Panc1 (cell line): Measurements from ENCODE around the gene RNASEH2A. TPM values are rescaled to one million over a fixed set of nuclear protein-coding genes. Genes with fewer than 3 reads are reported as not detected.
A peak's percentile ranks its signal among the peaks of the same experiment; 100 is the strongest.

Experiments used
- ATAC-seq: fragments of 200-7000 bp; cut with Tn5 transposase; 2 replicates; pipeline ENCODE4 v1.9.1; 2020; ENCODE audit warnings: mild to moderate bottlenecking, moderate library complexity
- BruUV-seq: library from RNA; stranded (reverse); fragments of 400-500 nt; replicated peaks from 2 replicates; lab custom pipeline; 2021; lab: Mats Ljungman, UMichigan
- CTCF ChIA-PET: fragments of 300-600 bp; sonication (Branson Sonifier 250); formaldehyde crosslinking; loops from one replicate; lab custom pipeline; 2022; ENCODE audit warnings: antibody characterized with exemption; lab: Charles Lee
- POLR2A ChIA-PET: fragments of 300-600 bp; sonication (Branson Sonifier 250); formaldehyde crosslinking; loops from one replicate; lab custom pipeline; 2022; ENCODE audit warnings: antibody characterized with exemption; lab: Charles Lee
- DNase-seq: peaks from one replicate; pipeline ENCODE4 v3.0.0-alpha.2; 2010; ENCODE audit warnings: low read depth, low spot score
- H3K27ac ChIP-seq: 2 replicates; pipeline ENCODE4 v1.5.1; 2011; ENCODE audit warnings: mild to moderate bottlenecking, low read length, inconsistent platforms
- H3K27me3 ChIP-seq: fragments of 200-500 bp; sonication (Bioruptor generic); 2 replicates; pipeline ENCODE4 v1.6.0; 2014; ENCODE audit warnings: low read length, inconsistent platforms; ENCODE audit not compliant: control insufficient read depth, insufficient read depth
- H3K36me3 ChIP-seq: fragments of 200-500 bp; sonication (Bioruptor generic); 2 replicates; pipeline ENCODE4 v1.5.1; 2014; ENCODE audit warnings: inconsistent platforms, mild to moderate bottlenecking, low read length, moderate library complexity; ENCODE audit not compliant: control insufficient read depth, insufficient read depth
- H3K4me1 ChIP-seq: 2 replicates; pipeline ENCODE4 v1.5.1; 2011; ENCODE audit warnings: inconsistent platforms, mild to moderate bottlenecking, low read length, moderate library complexity; ENCODE audit not compliant: control insufficient read depth, insufficient read depth
- H3K4me3 ChIP-seq, 2 experiments: 2 replicates each; pipeline ENCODE4 v1.5.1; 2011 to 2012; ENCODE audit warnings: low read depth in 2 of 2, low read length in 2 of 2, mild to moderate bottlenecking in 2 of 2, inconsistent platforms in 1 of 2, moderate library complexity in 1 of 2
- H3K9me3 ChIP-seq: fragments of 200-500 bp; sonication (Bioruptor generic); 2 replicates; pipeline ENCODE4 v1.5.1; 2014; ENCODE audit warnings: low read depth, mild to moderate bottlenecking, inconsistent platforms, low read length, moderate library complexity; ENCODE audit not compliant: control insufficient read depth, insufficient read depth
- CTCF ChIP-seq: fragments of 450-650 bp; IDR thresholded peaks from 2 replicates; pipeline ENCODE4 v1.5.1; 2017; ENCODE audit warnings: mild to moderate bottlenecking
- POLR2AphosphoS5 ChIP-seq: IDR thresholded peaks from 2 replicates; pipeline ENCODE4 v1.6.1; 2012; ENCODE audit warnings: mild to moderate bottlenecking, low read depth, low read length, moderate library complexity
- SIN3A ChIP-seq: IDR thresholded peaks from 2 replicates; pipeline ENCODE4 v1.6.1; 2012; ENCODE audit warnings: low read depth, mild to moderate bottlenecking, low read length, moderate library complexity, borderline replicate concordance; ENCODE audit not compliant: insufficient read depth
- TCF7L2 ChIP-seq: IDR thresholded peaks from 2 replicates; pipeline ENCODE4 v1.6.1; 2011; ENCODE audit warnings: mild to moderate bottlenecking, low read depth, low read length, inconsistent platforms
- in situ Hi-C: cut with HindIII; loops from 2 replicates; pipeline ENCODE4 v1.10.0; 2016; ENCODE audit warnings: low sequenced_read_pairs, low pct_unique_long_range_greater_than_20kb
- intact Hi-C: fragments of 100-400 bp; cut with micrococcal nuclease; formaldehyde crosslinking; loops from one replicate; pipeline ENCODE4 v1.10.0; 2022; ENCODE audit not compliant: unreplicated experiment
- total RNA-seq: library from RNA; stranded (reverse); gene quantifications from one replicate; pipeline ENCODE4 v1.2.1, GENCODE V29; 2021; ENCODE audit not compliant: unreplicated experiment
- TF ChIP-seq, protein P1 (sequence below), 2 experiments: IDR thresholded peaks; 2 replicates each; pipeline ENCODE4 v1.6.1; 2011 to 2012; ENCODE audit warnings: low read depth in 2 of 2, control low read depth in 1 of 2, low read length in 1 of 2, mild to moderate bottlenecking in 1 of 2, moderate library complexity in 1 of 2; ENCODE audit not compliant: insufficient read depth in 1 of 2

Gene RNASEH2A
- total RNA-seq, 1 experiment from 2014 or later: 44.9 TPM

DNA sequence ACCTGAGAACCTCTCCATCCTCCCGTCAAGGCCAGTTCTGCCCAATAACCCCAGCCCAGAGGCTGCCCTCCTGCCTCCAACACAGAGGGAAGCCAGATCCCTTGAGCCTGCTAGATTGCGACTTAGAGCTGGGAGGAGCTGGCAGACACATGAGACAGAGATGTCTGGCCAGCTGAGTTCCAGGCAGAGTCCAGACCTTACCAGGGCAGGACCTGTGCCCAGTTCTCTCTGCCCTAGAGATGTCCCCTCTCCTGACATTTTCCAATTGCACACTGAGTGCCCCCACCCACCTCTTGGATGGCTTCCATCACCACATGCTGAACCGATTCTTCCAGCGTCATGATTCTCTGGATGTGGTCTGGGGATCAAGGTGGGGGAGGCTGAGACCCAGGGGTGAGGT lies 34.1 kb upstream of the RNASEH2A start:
- Histone ChIP-seq H3K9me3 (no peaks in the 10 kb centered on the region), H3K4me1 (no peaks in the 10 kb centered on the region), H3K27ac (no peak overlapping the region), H3K36me3 (no peaks in the 10 kb centered on the region), H3K4me3 (no peak overlapping the region), H3K27me3 (no peaks in the 10 kb centered on the region)
- in situ Hi-C loops (no loop called here), intact Hi-C loops (no loop called here)
- DNase-seq: no peak
- BruUV-seq: no TSS peak
- CTCF ChIA-PET: no interaction called here
- ATAC-seq: no peak
- POLR2A ChIA-PET: interaction anchor here (0.5 kb wide), 1 partner anchor 56 kb away, joined by 3 read pairs; no protein-coding TSS in a partner anchor
- TF ChIP-seq, protein P1, sequence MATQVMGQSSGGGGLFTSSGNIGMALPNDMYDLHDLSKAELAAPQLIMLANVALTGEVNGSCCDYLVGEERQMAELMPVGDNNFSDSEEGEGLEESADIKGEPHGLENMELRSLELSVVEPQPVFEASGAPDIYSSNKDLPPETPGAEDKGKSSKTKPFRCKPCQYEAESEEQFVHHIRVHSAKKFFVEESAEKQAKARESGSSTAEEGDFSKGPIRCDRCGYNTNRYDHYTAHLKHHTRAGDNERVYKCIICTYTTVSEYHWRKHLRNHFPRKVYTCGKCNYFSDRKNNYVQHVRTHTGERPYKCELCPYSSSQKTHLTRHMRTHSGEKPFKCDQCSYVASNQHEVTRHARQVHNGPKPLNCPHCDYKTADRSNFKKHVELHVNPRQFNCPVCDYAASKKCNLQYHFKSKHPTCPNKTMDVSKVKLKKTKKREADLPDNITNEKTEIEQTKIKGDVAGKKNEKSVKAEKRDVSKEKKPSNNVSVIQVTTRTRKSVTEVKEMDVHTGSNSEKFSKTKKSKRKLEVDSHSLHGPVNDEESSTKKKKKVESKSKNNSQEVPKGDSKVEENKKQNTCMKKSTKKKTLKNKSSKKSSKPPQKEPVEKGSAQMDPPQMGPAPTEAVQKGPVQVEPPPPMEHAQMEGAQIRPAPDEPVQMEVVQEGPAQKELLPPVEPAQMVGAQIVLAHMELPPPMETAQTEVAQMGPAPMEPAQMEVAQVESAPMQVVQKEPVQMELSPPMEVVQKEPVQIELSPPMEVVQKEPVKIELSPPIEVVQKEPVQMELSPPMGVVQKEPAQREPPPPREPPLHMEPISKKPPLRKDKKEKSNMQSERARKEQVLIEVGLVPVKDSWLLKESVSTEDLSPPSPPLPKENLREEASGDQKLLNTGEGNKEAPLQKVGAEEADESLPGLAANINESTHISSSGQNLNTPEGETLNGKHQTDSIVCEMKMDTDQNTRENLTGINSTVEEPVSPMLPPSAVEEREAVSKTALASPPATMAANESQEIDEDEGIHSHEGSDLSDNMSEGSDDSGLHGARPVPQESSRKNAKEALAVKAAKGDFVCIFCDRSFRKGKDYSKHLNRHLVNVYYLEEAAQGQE (IDR thresholded peaks at IDR 0.05; ENCODE audit: insufficient read depth in 1 of 2, low read depth in 2 of 2, low read length in 1 of 2): no peak
- TF ChIP-seq CTCF (no peak), SIN3A (no peak), POLR2AphosphoS5 (no peak), TCF7L2 (no peak)

GRCh38 chr19:12773571-12773970 lies 32.8 kb upstream of the RNASEH2A start:
- intact Hi-C loops (no loop called here), in situ Hi-C loops (no loop called here)
- ATAC-seq (no peak), DNase-seq (no peak)
- POLR2A ChIA-PET: interaction anchor here (0.6 kb wide), 1 partner anchor 787 kb away, joined by 3 read pairs; no protein-coding TSS in a partner anchor
- Histone ChIP-seq H3K27me3 (no peaks in the 10 kb centered on the region), H3K36me3 (no peaks in the 10 kb centered on the region), H3K27ac (no peak overlapping the region), H3K4me1 (peaks cover 2% of the 10 kb centered on the region), H3K4me3 (no peak overlapping the region), H3K9me3 (no peaks in the 10 kb centered on the region)
- TSS peak; percentile 89 for BruUV-seq
- CTCF ChIA-PET: interaction anchor here (0.7 to 1.4 kb wide), 4 partner anchors 14 to 22 kb away, joined by 3 to 4 read pairs (median 3); no protein-coding TSS in a partner anchor
- TF ChIP-seq CTCF (peak; percentile 57), TCF7L2 (no peak), SIN3A (no peak)
